Measurements from ENCODE around the gene ZC3HAV1. TPM values are rescaled to one million over a fixed set of nuclear protein-coding genes. Genes with fewer than 3 reads are reported as not detected.

ZC3HAV1 gene
- total and polyA plus RNA-seq, 2 of the 13 experiments (the other 11 are each of a cell fraction or from before 2014, with no cell fraction given), result 12.7 to 23.7 TPM

DNA sequence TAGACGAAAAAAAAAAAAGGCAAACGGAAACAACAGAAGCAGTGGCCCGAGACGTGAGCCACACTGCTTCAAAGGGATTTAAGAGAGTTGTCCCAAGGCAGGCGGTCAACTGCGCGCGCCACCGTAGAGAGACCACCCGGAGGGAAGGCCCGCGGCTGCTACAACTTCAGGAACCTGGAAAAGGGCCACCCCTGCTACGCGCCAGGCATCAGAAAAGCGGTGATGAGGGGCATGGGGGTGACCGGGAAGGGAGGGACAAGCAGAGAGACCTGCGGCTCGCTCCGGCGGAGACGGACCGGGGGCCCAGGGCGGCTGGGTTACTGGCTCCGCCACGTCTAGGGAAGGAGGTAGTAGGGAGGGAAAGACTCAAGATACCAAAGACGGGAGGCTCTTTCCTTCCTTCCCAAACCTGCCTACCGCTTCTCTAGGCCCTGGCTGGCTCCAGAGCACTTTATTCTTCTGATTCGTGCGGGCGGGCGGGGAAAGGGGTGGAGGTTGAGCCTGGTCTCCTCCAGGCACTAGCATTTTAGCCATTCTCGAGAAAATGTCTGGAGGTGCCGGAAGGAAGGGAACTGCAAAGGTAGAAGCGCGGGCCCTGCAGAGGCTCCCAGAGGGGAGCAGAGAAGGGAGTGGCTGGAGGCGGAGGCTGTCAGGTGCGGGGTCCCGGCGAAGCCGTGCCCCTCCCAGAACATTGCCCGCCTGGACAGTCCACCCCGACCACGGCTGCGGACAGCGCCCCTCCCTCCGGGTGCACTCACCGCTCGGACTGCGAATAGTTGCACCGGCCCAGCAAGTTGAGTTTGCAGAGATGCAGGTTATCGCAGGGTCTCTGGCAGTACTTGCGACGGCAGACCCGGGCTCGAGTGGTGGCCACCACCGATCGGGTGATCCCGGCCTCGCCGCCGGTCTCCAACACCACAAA lies 993 bp downstream of the ZC3HAV1 start (continued):
- TF ChIP-seq, protein P1, sequence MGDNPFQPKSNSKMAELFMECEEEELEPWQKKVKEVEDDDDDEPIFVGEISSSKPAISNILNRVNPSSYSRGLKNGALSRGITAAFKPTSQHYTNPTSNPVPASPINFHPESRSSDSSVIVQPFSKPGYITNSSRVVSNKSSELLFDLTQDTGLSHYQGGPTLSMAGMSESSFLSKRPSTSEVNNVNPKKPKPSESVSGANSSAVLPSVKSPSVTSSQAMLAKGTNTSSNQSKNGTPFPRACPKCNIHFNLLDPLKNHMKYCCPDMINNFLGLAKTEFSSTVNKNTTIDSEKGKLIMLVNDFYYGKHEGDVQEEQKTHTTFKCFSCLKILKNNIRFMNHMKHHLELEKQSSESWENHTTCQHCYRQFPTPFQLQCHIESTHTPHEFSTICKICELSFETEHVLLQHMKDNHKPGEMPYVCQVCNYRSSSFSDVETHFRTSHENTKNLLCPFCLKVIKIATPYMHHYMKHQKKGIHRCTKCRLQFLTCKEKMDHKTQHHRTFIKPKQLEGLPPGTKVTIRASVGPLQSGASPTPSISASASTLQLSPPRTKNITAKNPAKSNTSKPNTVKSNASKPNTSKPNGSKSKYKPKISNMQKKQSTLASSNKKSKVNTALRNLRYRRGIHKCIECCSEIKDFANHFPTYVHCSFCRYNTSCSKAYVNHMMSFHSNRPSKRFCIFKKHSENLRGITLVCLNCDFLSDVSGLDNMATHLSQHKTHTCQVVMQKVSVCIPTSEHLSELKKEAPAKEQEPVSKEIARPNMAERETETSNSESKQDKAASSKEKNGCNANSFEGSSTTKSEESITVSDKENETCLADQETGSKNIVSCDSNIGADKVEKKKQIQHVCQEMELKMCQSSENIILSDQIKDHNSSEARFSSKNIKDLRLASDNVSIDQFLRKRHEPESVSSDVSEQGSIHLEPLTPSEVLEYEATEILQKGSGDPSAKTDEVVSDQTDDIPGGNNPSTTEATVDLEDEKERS (CRISPR knock-in tag; IDR thresholded peaks at IDR 0.05), result 0 out of 2 replicates have a peak, but pooled peaks have one; percentile 0
- TF ChIP-seq CTCF (CRISPR knock-in tag; IDR thresholded peaks at IDR 0.05), result peak; percentile 26; the same call in 1 of the 2 replicates
- TF ChIP-seq AFF4 (CRISPR knock-in tag; IDR thresholded peaks at IDR 0.05), result no peak
- no peak for TF ChIP-seq TEAD2 (CRISPR knock-in tag; IDR thresholded peaks at IDR 0.05)
- no peak for TF ChIP-seq MED8 (CRISPR knock-in tag; IDR thresholded peaks at IDR 0.05; ENCODE audit: insufficient replicate concordance)
- TF ChIP-seq NFIB (CRISPR knock-in tag; IDR thresholded peaks at IDR 0.05; ENCODE audit: borderline replicate concordance), result no peak
- no peak for TF ChIP-seq ARHGAP35 (CRISPR knock-in tag; IDR thresholded peaks at IDR 0.05; ENCODE audit: borderline replicate concordance)
- TF ChIP-seq, protein P2, sequence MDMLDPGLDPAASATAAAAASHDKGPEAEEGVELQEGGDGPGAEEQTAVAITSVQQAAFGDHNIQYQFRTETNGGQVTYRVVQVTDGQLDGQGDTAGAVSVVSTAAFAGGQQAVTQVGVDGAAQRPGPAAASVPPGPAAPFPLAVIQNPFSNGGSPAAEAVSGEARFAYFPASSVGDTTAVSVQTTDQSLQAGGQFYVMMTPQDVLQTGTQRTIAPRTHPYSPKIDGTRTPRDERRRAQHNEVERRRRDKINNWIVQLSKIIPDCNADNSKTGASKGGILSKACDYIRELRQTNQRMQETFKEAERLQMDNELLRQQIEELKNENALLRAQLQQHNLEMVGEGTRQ (IDR thresholded peaks at IDR 0.05; ENCODE audit: low read depth, low read length), result no peak
- TF ChIP-seq, protein P2 (CRISPR knock-in tag; IDR thresholded peaks at IDR 0.05; ENCODE audit: borderline replicate concordance), result no peak
- TF ChIP-seq ZFP1 (CRISPR knock-in tag; IDR thresholded peaks at IDR 0.05), result no peak
- TF ChIP-seq NRL (CRISPR knock-in tag; IDR thresholded peaks at IDR 0.05; ENCODE audit: borderline replicate concordance), result no peak; the same call in 1 of the 2 replicates
- no peak; the same call in 1 of the 2 replicates for TF ChIP-seq ZNF543 (CRISPR knock-in tag; IDR thresholded peaks at IDR 0.05)
- TF ChIP-seq ZNF670 (CRISPR knock-in tag; IDR thresholded peaks at IDR 0.05; ENCODE audit: borderline replicate concordance), result peak; percentile 77; the same call in 1 of the 2 replicates
- 0 out of 2 replicates have a peak, but pooled peaks have one; percentile 47 for TF ChIP-seq ZNF484 (CRISPR knock-in tag; IDR thresholded peaks at IDR 0.05; ENCODE audit: borderline replicate concordance, low read depth)
- no peak for TF ChIP-seq ZBTB8A (CRISPR knock-in tag; IDR thresholded peaks at IDR 0.05; ENCODE audit: borderline replicate concordance, low read depth)
- TF ChIP-seq ZNF547 (CRISPR knock-in tag; IDR thresholded peaks at IDR 0.05), result 0 out of 2 replicates have a peak, but pooled peaks have one; percentile 6
- no peak for TF ChIP-seq JDP2 (CRISPR knock-in tag; IDR thresholded peaks at IDR 0.05; ENCODE audit: borderline replicate concordance)
